GM10248 (cell line): Measurements from ENCODE around the gene CCDC81.

Experiments
- CTCF ChIA-PET: fragments of 300-600 bp; sonication (Branson Sonifier 250); formaldehyde crosslinking; extraction: SDS; loops from one replicate; lab custom pipeline; 2021; ENCODE audit warnings: antibody characterized with exemption; lab: Yijun Ruan, JAX
- POLR2A ChIA-PET: fragments of 350-650 bp; sonication (Branson Sonifier 250); formaldehyde crosslinking; extraction: SDS; loops from one replicate; lab custom pipeline; 2020; ENCODE audit warnings: antibody characterized with exemption; lab: Yijun Ruan, JAX
- DNase-seq: peaks from one replicate; pipeline ENCODE4 v3.0.0; 2012; ENCODE audit errors: extremely low spot score
- CTCF ChIP-seq: IDR thresholded peaks from 2 replicates; pipeline ENCODE4 v1.5.1; 2012; ENCODE audit warnings: mild to moderate bottlenecking, low read depth; ENCODE audit errors: extremely low read depth, missing control alignments, control extremely low read depth

The CCDC81 gene

DNA sequence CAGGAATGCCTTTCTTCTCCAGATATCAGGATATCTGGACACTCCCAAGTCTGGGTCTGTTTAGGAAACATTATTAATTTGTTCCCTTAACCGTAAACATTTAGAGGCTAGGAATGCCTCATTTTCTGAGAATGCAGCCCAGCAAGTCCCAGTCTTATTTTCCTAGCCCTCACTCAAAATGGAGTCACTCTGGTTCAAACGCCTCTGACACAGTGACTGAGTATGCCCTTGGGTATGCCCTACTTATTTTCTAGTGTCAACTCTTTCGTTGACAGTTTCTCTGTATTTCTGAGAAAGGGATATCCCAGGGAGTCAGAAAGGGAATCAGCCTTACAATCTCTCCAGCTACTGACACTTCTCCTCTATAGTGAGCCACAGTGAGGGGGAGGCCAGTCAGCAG is 16.0 kb upstream of the CCDC81 start:
- DNase-seq = no peak
- no peak for TF ChIP-seq CTCF
- ChIA-PET CTCF (interaction anchor here (1.8 to 2.2 kb wide), 2 partner anchors 9 to 10 kb away, joined by 6 to 11 read pairs; no protein-coding TSS in a partner anchor), POLR2A (no interaction called here)

DNA sequence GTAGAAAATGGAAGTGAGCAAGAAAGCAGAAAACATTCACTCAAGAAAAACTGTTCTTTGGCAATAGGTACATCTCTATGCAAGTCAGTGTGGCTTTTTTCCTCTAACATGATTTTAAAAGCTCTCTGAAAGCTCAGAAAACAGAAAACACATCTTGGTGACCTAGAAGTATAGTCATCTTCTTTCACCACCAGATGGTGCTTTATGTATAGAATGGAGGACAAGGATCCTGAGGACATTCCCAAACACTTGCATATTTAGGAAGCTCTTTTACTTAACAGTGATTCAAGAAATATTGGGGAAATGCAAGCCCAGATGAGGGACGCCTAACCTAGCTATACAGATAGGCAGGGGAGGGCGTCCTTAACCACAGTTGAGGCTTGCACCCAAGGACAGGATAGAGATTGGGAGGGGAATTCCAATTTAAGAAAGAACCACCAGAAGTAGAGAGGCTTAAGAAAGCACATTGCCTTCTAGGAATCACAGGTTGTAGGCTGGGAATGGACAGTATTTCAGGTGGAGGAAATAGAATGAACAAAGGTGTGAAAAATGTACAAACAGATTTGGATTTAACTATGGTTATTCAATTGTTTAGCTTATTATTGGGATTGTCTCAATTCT is 13.8 kb upstream of the CCDC81 start:
- peak; percentile 18 for DNase-seq
- ChIA-PET CTCF (interaction anchor here (0.8 to 1.6 kb wide), 5 partner anchors 10 to 96 kb away, joined by 3 to 5 read pairs (median 3); partner anchors contain the start of gene CCDC81), POLR2A (no interaction called here)
- TF ChIP-seq CTCF = peak; percentile 5

DNA sequence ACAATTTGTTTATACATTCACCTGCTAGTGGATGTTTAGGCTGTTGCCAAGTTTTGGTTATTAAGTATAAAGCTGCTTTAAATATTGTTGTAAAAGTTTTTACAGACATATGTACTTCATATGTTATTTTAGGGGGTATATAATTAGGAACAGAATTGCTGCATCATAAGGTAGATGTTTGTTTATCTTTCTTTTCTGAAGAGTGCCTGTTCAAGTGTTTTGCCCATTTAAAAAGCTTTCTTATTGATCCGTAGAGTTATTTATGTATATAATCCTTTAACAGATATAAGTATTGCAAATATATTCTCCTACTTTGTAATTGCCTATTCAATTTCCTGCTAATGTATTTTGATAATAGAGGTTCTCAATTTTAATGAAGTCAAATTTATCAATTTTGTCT is 11.3 kb upstream of the CCDC81 start:
- ChIA-PET POLR2A (no interaction called here), CTCF (interaction anchor here (1.2 to 1.6 kb wide), 2 partner anchors 11 to 443 kb away, joined by 3 to 4 read pairs; no protein-coding TSS in a partner anchor)
- no peak for TF ChIP-seq CTCF
- DNase-seq = no peak

GRCh38 chr11:86365546-86365945 is 9.1 kb upstream of the CCDC81 start:
- no peak for TF ChIP-seq CTCF

DNA sequence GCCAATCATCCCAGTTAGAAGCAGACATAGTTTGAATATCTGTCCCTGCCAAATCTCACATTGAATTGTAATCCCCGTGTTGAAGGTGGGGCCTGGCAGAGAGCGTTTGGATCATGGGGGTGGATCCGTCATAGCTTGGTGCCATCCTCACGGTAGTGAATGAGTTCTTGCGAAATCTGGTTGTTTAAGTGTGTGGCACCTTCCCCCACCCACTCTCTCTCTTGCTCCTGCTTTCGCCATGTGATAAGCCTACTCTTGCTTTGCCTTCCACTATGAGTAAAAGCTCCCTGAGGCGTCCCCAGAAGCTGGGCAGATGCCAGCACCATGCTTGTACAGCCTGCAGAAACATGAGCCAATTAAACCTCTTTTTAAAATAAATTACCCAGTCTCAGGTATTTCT is 5.0 kb upstream of the CCDC81 start:
- TF ChIP-seq CTCF = no peak
- ChIA-PET POLR2A (no interaction called here), CTCF (interaction anchor here (2.4 kb wide), 1 partner anchor 10 kb away, joined by 11 read pairs; no protein-coding TSS in a partner anchor)
- DNase-seq = no peak

More at GRCh38 chr11:86365546-86365945, 9.1 kb upstream of the CCDC81 start:
- CTCF ChIA-PET = interaction anchor here (0.6 kb wide), 1 partner anchor 251 kb away, joined by 3 read pairs; no protein-coding TSS in a partner anchor
- no peak for DNase-seq
- POLR2A ChIA-PET = no interaction called here

GRCh38 chr11:86370171-86370570 is 4.5 kb upstream of the CCDC81 start:
- ChIA-PET CTCF (interaction anchor here (2.4 kb wide), 1 partner anchor 11 kb away, joined by 11 read pairs; no protein-coding TSS in a partner anchor), POLR2A (no interaction called here)
- no peak for TF ChIP-seq CTCF
- no peak for DNase-seq
